HEK293T (cell line): ENCODE measurements around the gene ZFPM1.

Experiments
- CTBP1 ChIP-seq: fragments of 450-650 bp; IDR thresholded peaks from 2 replicates; pipeline ENCODE4 v1.6.1; 2016; ENCODE audit warnings: borderline replicate concordance
- ELF4 ChIP-seq: fragments of 450-650 bp; IDR thresholded peaks from 2 replicates; pipeline ENCODE4 v1.6.1; 2017; ENCODE audit warnings: antibody characterized with exemption
- FOXM1 ChIP-seq: fragments of 450-650 bp; IDR thresholded peaks from 2 replicates; pipeline ENCODE4 v1.6.1; 2017; ENCODE audit warnings: mild to moderate bottlenecking, borderline replicate concordance
- L3MBTL2 ChIP-seq: fragments of 450-650 bp; conservative IDR thresholded peaks from 2 replicates; pipeline ENCODE4 v1.6.1; 2016; ENCODE audit warnings: mild to moderate bottlenecking
- LEF1 ChIP-seq: fragments of 450-650 bp; IDR thresholded peaks from 2 replicates; pipeline ENCODE4 v1.6.1; 2017; ENCODE audit warnings: mild to moderate bottlenecking, borderline replicate concordance
- NFRKB ChIP-seq: fragments of 450-650 bp; IDR thresholded peaks from 2 replicates; pipeline ENCODE4 v1.6.1; 2016; ENCODE audit warnings: mild to moderate bottlenecking, moderate library complexity
- PKNOX1 ChIP-seq: fragments of 450-650 bp; IDR thresholded peaks from 2 replicates; pipeline ENCODE4 v1.6.1; 2016
- SP1 ChIP-seq: fragments of 450-650 bp; IDR thresholded peaks from 2 replicates; pipeline ENCODE4 v1.6.1; 2017
- SUZ12 ChIP-seq: fragments of 450-650 bp; IDR thresholded peaks from 2 replicates; pipeline ENCODE4 v1.6.1; 2016; ENCODE audit warnings: mild to moderate bottlenecking
- TARDBP ChIP-seq: fragments of 450-650 bp; IDR thresholded peaks from 2 replicates; pipeline ENCODE4 v1.6.1; 2016

GRCh38 chr16:88553739-88554138 is 100.7 kb downstream of the ZFPM1 start:
- TF ChIP-seq PKNOX1 (no peak), ELF4 (no peak), FOXM1 (no peak), SP1 (no peak), NFRKB (no peak), L3MBTL2 (no peak), CTBP1 (no peak), LEF1 (no peak), SUZ12 (no peak), TARDBP (no peak)
